ENCODE measurements around the gene TGFB3.

GRCh38 chr14:75985618-75986438 lies 4.0 kb upstream of the TGFB3 start, which contains the start of gene IFT43:
- TF ChIP-seq CTCF (IDR thresholded peaks at IDR 0.05) = no peak
- no peak for TF ChIP-seq POLR2A (IDR thresholded peaks at IDR 0.05)
